ENCODE results near the gene AFAP1.

Gene AFAP1

DNA sequence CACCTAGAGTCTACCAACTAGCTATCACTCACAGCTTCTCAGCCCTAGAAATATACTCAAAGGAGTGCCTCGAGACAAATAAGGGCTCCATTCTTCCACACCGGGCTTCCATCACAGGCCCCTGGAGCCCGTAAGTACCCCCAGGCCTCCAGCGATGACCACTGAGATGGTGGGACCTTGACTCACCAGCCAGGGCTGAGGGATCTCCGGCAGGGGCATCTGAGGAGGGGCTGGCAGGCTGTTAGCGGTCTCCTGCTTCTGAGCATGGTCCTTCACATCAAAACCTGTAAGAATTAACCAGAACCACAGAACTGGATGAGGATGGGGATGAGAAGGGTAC lies 71.3 kb downstream of the AFAP1 start:
- Histone ChIP-seq H3F3A (ENCODE audit: low read depth) (no peaks in the 10 kb centered on the region), H4K20me1 (ENCODE audit: insufficient read depth, low read length, poor library complexity, severe bottlenecking) (no peaks in the 10 kb centered on the region), H2AFZ (ENCODE audit: low read length) (no peak overlapping the region), H3K9ac (ENCODE audit: low read depth, low read length, poor library complexity, severe bottlenecking) (no peak overlapping the region), H3K9me2 (replicated peaks; ENCODE audit: low read depth, low read length) (no peaks in the 10 kb centered on the region), H3K79me2 (ENCODE audit: insufficient read depth, low read length) (no peaks in the 10 kb centered on the region), H3K36me3 (ENCODE audit: insufficient read depth, low read length) (no peaks in the 10 kb centered on the region), H3K27me3 (ENCODE audit: insufficient read depth, low read length, poor library complexity, severe bottlenecking) (no peaks in the 10 kb centered on the region), H3K4me3 (ENCODE audit: low read length, poor library complexity, severe bottlenecking) (no peak overlapping the region), H3K9me3 (ENCODE audit: insufficient read depth, low read depth, low read length) (peaks cover 3% of the 10 kb centered on the region; the same call in 1 of the 2 replicates), H3K4me2 (ENCODE audit: low read depth, low read length, poor library complexity, severe bottlenecking) (no peak overlapping the region), H3K4me1 (ENCODE audit: insufficient read depth, low read length, poor library complexity, severe bottlenecking) (no peaks in the 10 kb centered on the region)
- TF ChIP-seq, protein P1, sequence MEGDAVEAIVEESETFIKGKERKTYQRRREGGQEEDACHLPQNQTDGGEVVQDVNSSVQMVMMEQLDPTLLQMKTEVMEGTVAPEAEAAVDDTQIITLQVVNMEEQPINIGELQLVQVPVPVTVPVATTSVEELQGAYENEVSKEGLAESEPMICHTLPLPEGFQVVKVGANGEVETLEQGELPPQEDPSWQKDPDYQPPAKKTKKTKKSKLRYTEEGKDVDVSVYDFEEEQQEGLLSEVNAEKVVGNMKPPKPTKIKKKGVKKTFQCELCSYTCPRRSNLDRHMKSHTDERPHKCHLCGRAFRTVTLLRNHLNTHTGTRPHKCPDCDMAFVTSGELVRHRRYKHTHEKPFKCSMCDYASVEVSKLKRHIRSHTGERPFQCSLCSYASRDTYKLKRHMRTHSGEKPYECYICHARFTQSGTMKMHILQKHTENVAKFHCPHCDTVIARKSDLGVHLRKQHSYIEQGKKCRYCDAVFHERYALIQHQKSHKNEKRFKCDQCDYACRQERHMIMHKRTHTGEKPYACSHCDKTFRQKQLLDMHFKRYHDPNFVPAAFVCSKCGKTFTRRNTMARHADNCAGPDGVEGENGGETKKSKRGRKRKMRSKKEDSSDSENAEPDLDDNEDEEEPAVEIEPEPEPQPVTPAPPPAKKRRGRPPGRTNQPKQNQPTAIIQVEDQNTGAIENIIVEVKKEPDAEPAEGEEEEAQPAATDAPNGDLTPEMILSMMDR (conservative IDR thresholded peaks at IDR 0.05; ENCODE audit: low read length): no peak
- TF ChIP-seq EZH2phosphoT487 (IDR thresholded peaks at IDR 0.05; ENCODE audit: borderline replicate concordance): no peak

DNA sequence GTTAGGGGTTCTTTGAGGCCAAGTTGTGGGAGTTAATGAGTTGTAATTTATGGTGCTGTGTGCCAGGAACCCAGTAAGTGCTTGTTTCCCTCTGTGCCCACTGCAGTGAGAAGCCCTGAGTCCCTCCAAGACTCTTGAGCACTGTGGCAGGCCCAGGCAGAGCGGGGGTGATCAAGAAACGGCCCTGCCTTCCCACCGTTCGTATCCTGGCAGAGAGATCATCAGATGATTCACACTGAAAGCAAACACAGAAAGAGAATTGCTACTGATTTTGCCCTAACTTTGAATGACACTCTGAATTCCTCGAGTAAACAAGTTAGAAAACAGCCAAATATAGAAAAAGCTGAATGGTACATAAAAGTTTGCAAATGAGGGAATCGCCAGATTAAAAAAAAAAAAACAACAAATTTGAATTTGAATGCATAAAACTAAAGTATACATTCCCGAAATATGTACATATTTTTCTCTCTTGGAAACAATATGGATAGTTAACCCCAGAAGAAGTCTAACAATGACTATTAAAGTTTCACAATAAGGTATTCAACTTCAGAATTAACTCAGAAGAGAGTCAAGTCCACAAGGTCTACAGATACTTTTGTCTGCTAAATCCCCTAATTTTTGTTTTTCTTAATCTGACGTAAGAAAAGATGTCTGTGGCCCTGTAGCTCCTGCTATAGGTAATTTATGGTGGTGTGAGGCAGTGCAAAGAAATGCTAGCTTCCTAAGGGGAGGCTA lies 71.8 kb downstream of the AFAP1 start:
- no peaks in the 10 kb centered on the region for H3K79me2 ChIP-seq (ENCODE audit: insufficient read depth, low read length)
- H3K27me3 ChIP-seq (ENCODE audit: insufficient read depth, low read length, poor library complexity, severe bottlenecking): no peaks in the 10 kb centered on the region
- H3K4me2 ChIP-seq (ENCODE audit: low read depth, low read length, poor library complexity, severe bottlenecking): no peak overlapping the region
- no peak for TF ChIP-seq EZH2phosphoT487 (IDR thresholded peaks at IDR 0.05; ENCODE audit: borderline replicate concordance)
- TF ChIP-seq, protein P1 (conservative IDR thresholded peaks at IDR 0.05; ENCODE audit: low read length): no peak
- H3K9me2 ChIP-seq (replicated peaks; ENCODE audit: low read depth, low read length): no peaks in the 10 kb centered on the region
- H3F3A ChIP-seq (ENCODE audit: low read depth): no peaks in the 10 kb centered on the region
- no peaks in the 10 kb centered on the region for H3K36me3 ChIP-seq (ENCODE audit: insufficient read depth, low read length)
- no peak overlapping the region for H2AFZ ChIP-seq (ENCODE audit: low read length)
- no peaks in the 10 kb centered on the region for H3K4me1 ChIP-seq (ENCODE audit: insufficient read depth, low read length, poor library complexity, severe bottlenecking)
- no peak overlapping the region for H3K4me3 ChIP-seq (ENCODE audit: low read length, poor library complexity, severe bottlenecking)
- no peaks in the 10 kb centered on the region for H4K20me1 ChIP-seq (ENCODE audit: insufficient read depth, low read length, poor library complexity, severe bottlenecking)
- peaks cover 3% of the 10 kb centered on the region; the same call in 1 of the 2 replicates for H3K9me3 ChIP-seq (ENCODE audit: insufficient read depth, low read depth, low read length)
- no peak overlapping the region for H3K9ac ChIP-seq (ENCODE audit: low read depth, low read length, poor library complexity, severe bottlenecking)

DNA sequence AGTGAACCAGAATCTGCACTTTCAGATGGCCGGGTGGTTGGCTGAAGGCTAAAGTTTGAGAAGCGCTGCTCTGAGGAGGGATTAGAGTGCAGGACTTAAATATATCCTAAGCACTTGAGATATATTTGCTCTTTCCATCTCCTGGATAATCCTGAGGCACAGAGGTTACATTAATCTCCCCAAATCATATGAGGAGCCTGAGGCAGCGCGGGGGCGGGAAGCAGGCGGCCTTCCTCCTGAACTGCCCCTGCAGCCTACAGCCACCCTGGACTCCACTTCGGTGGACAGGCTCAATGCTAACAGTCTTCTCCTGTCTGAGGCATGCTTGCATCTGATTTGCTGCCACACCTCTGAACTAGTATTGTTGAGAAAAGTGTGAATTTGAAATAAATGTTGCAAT lies 72.5 kb downstream of the AFAP1 start:
- no peaks in the 10 kb centered on the region for H3K9me2 ChIP-seq (replicated peaks; ENCODE audit: low read depth, low read length)
- no peak overlapping the region for H3K9ac ChIP-seq (ENCODE audit: low read depth, low read length, poor library complexity, severe bottlenecking)
- no peaks in the 10 kb centered on the region for H4K20me1 ChIP-seq (ENCODE audit: insufficient read depth, low read length, poor library complexity, severe bottlenecking)
- TF ChIP-seq, protein P1 (conservative IDR thresholded peaks at IDR 0.05; ENCODE audit: low read length): no peak
- no peak for TF ChIP-seq EZH2phosphoT487 (IDR thresholded peaks at IDR 0.05; ENCODE audit: borderline replicate concordance)
- H3K36me3 ChIP-seq (ENCODE audit: insufficient read depth, low read length): no peaks in the 10 kb centered on the region
- H3K4me2 ChIP-seq (ENCODE audit: low read depth, low read length, poor library complexity, severe bottlenecking): no peak overlapping the region
- H3K27me3 ChIP-seq (ENCODE audit: insufficient read depth, low read length, poor library complexity, severe bottlenecking): no peaks in the 10 kb centered on the region
- H3K79me2 ChIP-seq (ENCODE audit: insufficient read depth, low read length): no peaks in the 10 kb centered on the region
- H3K4me1 ChIP-seq (ENCODE audit: insufficient read depth, low read length, poor library complexity, severe bottlenecking): no peaks in the 10 kb centered on the region
- H3F3A ChIP-seq (ENCODE audit: low read depth): no peaks in the 10 kb centered on the region
- no peak overlapping the region for H3K4me3 ChIP-seq (ENCODE audit: low read length, poor library complexity, severe bottlenecking)
- H3K9me3 ChIP-seq (ENCODE audit: insufficient read depth, low read depth, low read length): peaks cover 3% of the 10 kb centered on the region; the same call in 1 of the 2 replicates
- H2AFZ ChIP-seq (ENCODE audit: low read length): no peak overlapping the region

All from Loucy (cell line).